GM12878 (cell line): ENCODE data around the gene CPLX1. TPM values are rescaled to one million over a fixed set of nuclear protein-coding genes. Genes with fewer than 3 reads are reported as not detected.

ENCODE experiments used
- ATAC-seq: fragments of 200-7000 bp; cut with Tn5 transposase; 3 replicates; pipeline ENCODE4 v1.9.1; 2020; ENCODE audit warnings: mild to moderate bottlenecking, moderate library complexity
- BruUV-seq: library from RNA; stranded (reverse); fragments of 400-500 nt; replicated peaks from 2 replicates; lab custom pipeline; 2021; lab: Mats Ljungman, UMichigan
- CTCF ChIA-PET: fragments of 300-600 bp; sonication (Branson Sonifier 250); formaldehyde crosslinking; extraction: SDS; loops from one replicate; lab custom pipeline; 2021; ENCODE audit warnings: inconsistent platforms; lab: Yijun Ruan, JAX
- POLR2A ChIA-PET: fragments of 350-600 bp; formaldehyde crosslinking; extraction: SDS; loops from one replicate; lab custom pipeline; 2021; ENCODE audit warnings: inconsistent platforms; lab: Charles Lee
- RAD21 ChIA-PET: fragments of 300-600 bp; sonication (Branson Sonifier 250); formaldehyde crosslinking; loops from one replicate; lab custom pipeline; 2023; ENCODE audit warnings: antibody characterized with exemption; ENCODE audit not compliant: unreplicated experiment; lab: Charles Lee
- SMC1A ChIA-PET: fragments of 300-600 bp; sonication (Branson Sonifier 250); formaldehyde crosslinking; loops from one replicate; lab custom pipeline; 2023; ENCODE audit not compliant: unreplicated experiment, uncharacterized antibody; lab: Charles Lee
- DNase-seq: peaks from one replicate; pipeline ENCODE4 v3.0.0-alpha.2; 2011; ENCODE audit warnings: low read depth, low spot score
- FAIRE-seq: peaks from 3 replicates; lab custom pipeline; 2011; peaks lifted over from hg19 to GRCh38; lab: Jason Lieb, UNC
- H2AFZ ChIP-seq: 2 replicates; pipeline ENCODE4 v1.6.0; 2011; ENCODE audit warnings: low read depth, low read length, control low read depth; ENCODE audit not compliant: control insufficient read depth
- H3K27ac ChIP-seq: 2 replicates; pipeline ENCODE4 v1.5.1; 2011; ENCODE audit warnings: control low read depth; ENCODE audit not compliant: control insufficient read depth, insufficient read depth
- H3K27me3 ChIP-seq, 2 experiments: replicated peaks in 1 of 2; 2 replicates each; pipeline versions ENCODE4 v1.6.0 to v1.6.1; 2011; ENCODE audit warnings: low read length in 1 of 2; ENCODE audit not compliant: control insufficient read depth in 2 of 2, insufficient read depth in 2 of 2
- H3K36me3 ChIP-seq, 2 experiments: 2 replicates each; pipeline ENCODE4 v1.5.1; 2011; ENCODE audit warnings: low read length in 1 of 2; ENCODE audit not compliant: control insufficient read depth in 2 of 2, insufficient read depth in 2 of 2
- H3K4me1 ChIP-seq: 2 replicates; pipeline ENCODE4 v1.6.1; 2011; ENCODE audit warnings: mild to moderate bottlenecking, low read length, moderate library complexity, mixed read lengths; ENCODE audit not compliant: control insufficient read depth, insufficient read depth
- H3K4me2 ChIP-seq: 2 replicates; pipeline ENCODE4 v1.6.0; 2011; ENCODE audit warnings: control low read depth; ENCODE audit not compliant: control insufficient read depth, insufficient read depth
- H3K4me3 ChIP-seq: fragments of 200-600 bp; sonication (generic); 2 replicates; pipeline ENCODE4 v1.5.1; 2016
- H3K79me2 ChIP-seq: 2 replicates; pipeline ENCODE4 v1.6.0; 2011; ENCODE audit warnings: low read length; ENCODE audit not compliant: control insufficient read depth, insufficient read depth
- H3K9ac ChIP-seq: 2 replicates; pipeline ENCODE4 v1.8.0; 2011; ENCODE audit warnings: low read length, control low read depth, mixed read lengths; ENCODE audit not compliant: control insufficient read depth, insufficient read depth
- H3K9me3 ChIP-seq: replicated peaks from 3 replicates; pipeline ENCODE4 v1.5.1; 2011; ENCODE audit warnings: mild to moderate bottlenecking, low read length; ENCODE audit not compliant: control insufficient read depth, insufficient read depth
- H4K20me1 ChIP-seq: 2 replicates; pipeline ENCODE4 v1.6.0; 2011; ENCODE audit not compliant: control insufficient read depth, insufficient read depth
- BCL11A ChIP-seq: IDR thresholded peaks from 2 replicates; pipeline ENCODE4 v1.6.1; 2011; ENCODE audit warnings: low read depth, low read length
- CBFB ChIP-seq: IDR thresholded peaks from 2 replicates; pipeline ENCODE4 v1.6.1; 2016; ENCODE audit warnings: antibody characterized with exemption, low read depth
- ESRRA ChIP-seq: IDR thresholded peaks from 2 replicates; pipeline ENCODE4 v1.6.1; 2012; ENCODE audit warnings: mild to moderate bottlenecking, low read length, improper control_type of control experiment
- HCFC1 ChIP-seq: fragments of 150-350 bp; IDR thresholded peaks from 2 replicates; pipeline ENCODE4 v1.6.1; 2014; ENCODE audit warnings: low read length
- JUNB ChIP-seq: IDR thresholded peaks from 2 replicates; pipeline ENCODE4 v1.6.1; 2016; ENCODE audit warnings: antibody characterized with exemption, mild to moderate bottlenecking
- MTA3 ChIP-seq: IDR thresholded peaks from 2 replicates; pipeline ENCODE4 v1.6.1; 2012; ENCODE audit warnings: low read length, inconsistent platforms, borderline replicate concordance
- NR2C2 ChIP-seq: IDR thresholded peaks from 2 replicates; pipeline ENCODE4 v1.6.1; 2011; ENCODE audit warnings: borderline replicate concordance, low read depth; ENCODE audit not compliant: control insufficient read depth, insufficient read length
- SMC3 ChIP-seq: IDR thresholded peaks from 2 replicates; pipeline ENCODE4 v1.6.1; 2011; ENCODE audit warnings: low read length, improper control_type of control experiment, borderline replicate concordance
- YBX1 ChIP-seq: fragments of 450-650 bp; IDR thresholded peaks from 2 replicates; pipeline ENCODE4 v1.6.1; 2016; ENCODE audit warnings: antibody characterized with exemption
- WGBS: methylation state at CpG from one replicate; pipeline ENCODE4 v1.1.6; 2016; ENCODE audit warnings: low lambda C conversion rate; ENCODE audit not compliant: insufficient replicate concordance, insufficient coverage; ENCODE audit errors: missing lambda C conversion rate; 5-methylcytosine and 5-hydroxymethylcytosine counted together
- in situ Hi-C: fragments of 300-500 bp; cut with MboI; formaldehyde crosslinking; loops from 9 replicates; pipeline ENCODE4 v1.14.3; 2018; ENCODE audit warnings: mixed read lengths
- intact Hi-C: fragments of 100-400 bp; cut with micrococcal nuclease; formaldehyde crosslinking; loops from one replicate; pipeline ENCODE4 v1.14.2; 2022; ENCODE audit not compliant: unreplicated experiment
- polyA plus RNA-seq, 11 experiments: library from polyadenylated mRNA; depleted of rRNA in 4 of 11; unstranded in 6 of 11; stranded (reverse) in 5 of 11; fragments of >200 nt; fragmentation: Nextera tagmentation in 4 of 11; fragmentation: Illumina TruSeq in 1 of 11; extraction: Ambion mirVana in 4 of 11; extraction: Trizol in 1 of 11; gene quantifications; 1 replicate in 1 of 11; 2 replicates in 10 of 11; pipeline versions ENCODE4 v1.2.1 to v1.2.3, GENCODE V29; 2011 to 2016; ENCODE audit warnings: inconsistent platforms in 2 of 11, missing spikeins in 2 of 11, low read depth in 1 of 11
- total RNA-seq, 4 experiments: library from RNA; depleted of rRNA in 3 of 4; stranded (reverse); fragments of >200 nt in 3 of 4; fragmentation: Illumina TruSeq in 1 of 4; extraction: Trizol in 1 of 4; gene quantifications; 2 replicates each; pipeline versions ENCODE4 v1.2.1 to v1.2.3, GENCODE V29; 2013 to 2021
- TF ChIP-seq, protein P1 (sequence below): IDR thresholded peaks from 2 replicates; pipeline ENCODE4 v1.6.1; 2011; ENCODE audit warnings: borderline replicate concordance, low read depth, mild to moderate bottlenecking, moderate library complexity, mixed read lengths, low read length; ENCODE audit not compliant: insufficient read depth; ENCODE audit errors: extremely low read length
- TF ChIP-seq, protein P2 (sequence below): fragments of 150-350 bp; IDR thresholded peaks from 2 replicates; pipeline ENCODE4 v1.6.1; 2016; ENCODE audit warnings: low read depth, low read length

The CPLX1 gene
- total and polyA plus RNA-seq, 10 of the 15 experiments (the other 5 are each of a cell fraction or from before 2014, with no cell fraction given) = 0.04 to 1.2 (median 0.13) TPM; not detected in 5

DNA sequence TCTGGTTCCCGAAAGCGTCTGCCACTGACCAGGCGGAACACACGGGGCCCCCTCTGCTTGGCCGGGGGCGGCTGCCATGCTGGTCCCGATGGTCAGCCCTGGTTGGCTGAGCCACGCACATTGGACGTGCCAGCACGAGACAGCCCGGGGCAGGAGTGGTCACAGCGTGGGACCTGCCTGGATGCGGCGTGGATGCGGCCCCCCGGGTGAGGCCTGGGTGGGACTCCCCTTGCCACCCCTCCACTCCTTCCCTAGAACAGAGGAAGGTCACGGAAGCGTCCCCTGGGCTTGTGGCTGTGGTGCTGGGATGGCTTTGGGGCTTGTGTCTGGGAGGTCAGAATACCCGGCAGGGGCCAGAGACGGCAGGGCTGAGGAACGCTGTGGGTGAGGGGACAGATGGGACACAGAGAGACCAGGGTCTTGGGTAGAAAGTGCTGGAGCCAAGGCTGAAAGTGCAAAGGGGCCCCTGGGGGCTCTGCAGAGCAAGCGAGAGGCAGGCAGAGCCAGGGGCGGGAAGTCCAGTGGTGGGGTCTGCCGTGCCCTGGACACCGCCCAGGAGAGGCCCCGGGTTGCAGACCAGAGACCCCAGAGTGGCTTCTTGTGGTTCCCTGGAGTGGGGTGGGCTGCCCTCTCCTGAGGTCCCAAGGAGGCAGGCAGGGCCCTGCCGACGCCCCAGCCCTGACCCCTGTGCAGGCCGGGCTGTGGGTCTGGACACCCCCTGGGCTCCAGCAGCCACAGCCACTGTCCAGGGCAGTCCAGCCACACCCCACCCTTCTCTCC lies 8.6 kb upstream of the CPLX1 start:
- Histone ChIP-seq H4K20me1 (no peaks in the 10 kb centered on the region), H3K27ac (no peak overlapping the region), H3K4me3 (no peak overlapping the region), H2AFZ (no peak overlapping the region), H3K9me3 (peaks cover 5% of the 10 kb centered on the region; the same call in 2 of the 3 replicates), H3K9ac (no peak overlapping the region), H3K79me2 (no peaks in the 10 kb centered on the region), H3K36me3 (no peaks in the 10 kb centered on the region), H3K4me1 (no peaks in the 10 kb centered on the region), H3K4me2 (no peak overlapping the region), H3K27me3 (no peaks in the 10 kb centered on the region)
- FAIRE-seq (no peak), DNase-seq (no peak), ATAC-seq (no peak)
- RAD21 ChIA-PET = no interaction called here
- POLR2A ChIA-PET = no interaction called here
- BruUV-seq = no TSS peak
- TF ChIP-seq BCL11A (no peak), JUNB (no peak), ESRRA (no peak), HCFC1 (no peak), MTA3 (no peak), YBX1 (no peak), SMC3 (no peak), CBFB (no peak), NR2C2 (no peak)
- TF ChIP-seq, protein P1, sequence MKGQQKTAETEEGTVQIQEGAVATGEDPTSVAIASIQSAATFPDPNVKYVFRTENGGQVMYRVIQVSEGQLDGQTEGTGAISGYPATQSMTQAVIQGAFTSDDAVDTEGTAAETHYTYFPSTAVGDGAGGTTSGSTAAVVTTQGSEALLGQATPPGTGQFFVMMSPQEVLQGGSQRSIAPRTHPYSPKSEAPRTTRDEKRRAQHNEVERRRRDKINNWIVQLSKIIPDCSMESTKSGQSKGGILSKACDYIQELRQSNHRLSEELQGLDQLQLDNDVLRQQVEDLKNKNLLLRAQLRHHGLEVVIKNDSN = no peak
- TF ChIP-seq, protein P2, sequence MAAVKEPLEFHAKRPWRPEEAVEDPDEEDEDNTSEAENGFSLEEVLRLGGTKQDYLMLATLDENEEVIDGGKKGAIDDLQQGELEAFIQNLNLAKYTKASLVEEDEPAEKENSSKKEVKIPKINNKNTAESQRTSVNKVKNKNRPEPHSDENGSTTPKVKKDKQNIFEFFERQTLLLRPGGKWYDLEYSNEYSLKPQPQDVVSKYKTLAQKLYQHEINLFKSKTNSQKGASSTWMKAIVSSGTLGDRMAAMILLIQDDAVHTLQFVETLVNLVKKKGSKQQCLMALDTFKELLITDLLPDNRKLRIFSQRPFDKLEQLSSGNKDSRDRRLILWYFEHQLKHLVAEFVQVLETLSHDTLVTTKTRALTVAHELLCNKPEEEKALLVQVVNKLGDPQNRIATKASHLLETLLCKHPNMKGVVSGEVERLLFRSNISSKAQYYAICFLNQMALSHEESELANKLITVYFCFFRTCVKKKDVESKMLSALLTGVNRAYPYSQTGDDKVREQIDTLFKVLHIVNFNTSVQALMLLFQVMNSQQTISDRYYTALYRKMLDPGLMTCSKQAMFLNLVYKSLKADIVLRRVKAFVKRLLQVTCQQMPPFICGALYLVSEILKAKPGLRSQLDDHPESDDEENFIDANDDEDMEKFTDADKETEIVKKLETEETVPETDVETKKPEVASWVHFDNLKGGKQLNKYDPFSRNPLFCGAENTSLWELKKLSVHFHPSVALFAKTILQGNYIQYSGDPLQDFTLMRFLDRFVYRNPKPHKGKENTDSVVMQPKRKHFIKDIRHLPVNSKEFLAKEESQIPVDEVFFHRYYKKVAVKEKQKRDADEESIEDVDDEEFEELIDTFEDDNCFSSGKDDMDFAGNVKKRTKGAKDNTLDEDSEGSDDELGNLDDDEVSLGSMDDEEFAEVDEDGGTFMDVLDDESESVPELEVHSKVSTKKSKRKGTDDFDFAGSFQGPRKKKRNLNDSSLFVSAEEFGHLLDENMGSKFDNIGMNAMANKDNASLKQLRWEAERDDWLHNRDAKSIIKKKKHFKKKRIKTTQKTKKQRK = no peak
- in situ Hi-C loops = no loop called here
- SMC1A ChIA-PET = no interaction called here
- WGBS = 71% methylated on average over 23 of the region's 29 CpGs
- intact Hi-C loops = no loop called here
- CTCF ChIA-PET = no interaction called here
